ENCODE results near the gene GRIK1.
A peak's percentile ranks its signal among the peaks of the same experiment; 100 is the strongest.

The GRIK1 gene

DNA sequence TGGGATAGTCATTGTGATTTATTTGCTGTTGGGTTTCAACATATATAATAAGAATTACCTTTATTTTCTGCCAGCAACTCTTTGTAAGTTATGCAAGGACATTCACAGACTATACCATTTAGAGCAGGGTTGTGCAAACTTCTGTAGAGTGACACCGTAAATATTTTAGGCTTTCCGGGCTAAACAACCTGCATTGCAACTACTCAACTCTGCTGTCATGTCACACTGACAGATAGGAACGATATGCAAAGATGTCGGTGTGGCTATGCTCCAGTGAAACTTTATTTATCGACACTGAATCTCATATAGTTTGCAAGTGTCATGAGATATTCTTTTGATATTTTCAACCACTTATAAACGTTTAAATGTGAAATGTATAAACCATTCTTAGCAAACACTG lies 430.7 kb downstream of the GRIK1 start:
- no peak for DNase-seq

DNA sequence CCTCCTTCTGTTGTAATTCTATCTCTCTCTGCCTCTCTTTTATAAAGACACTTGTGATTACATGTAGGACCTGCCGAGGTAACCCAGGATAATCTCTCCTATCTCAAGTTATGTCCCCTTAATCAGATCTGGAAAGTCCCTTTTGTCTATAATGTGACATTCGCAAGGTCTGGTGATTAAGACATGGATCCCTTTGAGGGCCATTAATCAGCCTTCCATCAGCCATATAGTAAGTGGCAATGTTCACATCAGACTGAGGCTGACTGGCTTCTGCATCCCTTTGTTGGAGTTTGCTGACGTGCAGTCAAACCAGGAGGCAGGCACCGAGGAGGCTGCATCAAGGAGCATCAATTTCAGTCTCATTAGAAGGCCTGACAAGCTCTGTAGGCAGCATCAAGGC lies 431.5 kb downstream of the GRIK1 start:
- no peak for DNase-seq

DNA sequence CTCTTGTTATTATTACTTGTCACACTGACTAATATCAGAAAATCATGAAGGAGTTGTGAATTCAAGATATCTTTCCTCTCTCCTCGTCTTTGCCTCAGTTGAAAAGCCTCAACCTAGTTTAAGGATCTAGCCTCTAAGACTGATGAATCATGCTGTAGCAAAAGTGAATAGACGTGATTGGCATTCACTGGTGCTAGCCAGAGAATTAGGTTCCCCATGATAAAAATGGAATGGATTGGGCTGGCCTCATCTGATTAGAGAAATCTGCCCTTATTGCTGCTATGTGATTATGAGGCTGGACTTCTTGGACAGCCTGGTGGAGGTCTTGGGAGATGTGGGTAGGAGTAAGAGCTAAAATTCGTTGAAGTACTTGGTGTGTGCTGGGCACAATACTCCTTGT lies 432.8 kb downstream of the GRIK1 start:
- DNase-seq = no peak

DNA sequence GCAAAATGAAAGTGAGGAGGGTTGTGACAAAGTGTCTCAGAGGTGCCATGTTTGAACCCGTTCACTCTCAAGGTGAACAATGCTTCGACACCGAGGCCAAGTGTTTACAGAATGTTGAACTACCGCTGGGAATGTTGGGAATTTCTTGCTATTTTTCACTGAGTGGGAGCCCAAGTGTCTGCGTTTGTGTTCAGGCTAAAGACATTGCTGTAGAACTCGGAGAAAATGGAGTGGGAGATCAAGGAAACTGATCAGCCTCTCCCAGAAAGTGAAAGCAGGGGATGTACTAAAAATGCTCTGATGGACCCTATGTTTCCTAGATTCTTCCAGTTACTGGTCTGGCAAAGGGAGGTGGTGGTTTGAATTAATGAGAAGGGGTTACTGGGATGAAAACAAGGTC lies 433.6 kb downstream of the GRIK1 start:
- no peak for DNase-seq

DNA sequence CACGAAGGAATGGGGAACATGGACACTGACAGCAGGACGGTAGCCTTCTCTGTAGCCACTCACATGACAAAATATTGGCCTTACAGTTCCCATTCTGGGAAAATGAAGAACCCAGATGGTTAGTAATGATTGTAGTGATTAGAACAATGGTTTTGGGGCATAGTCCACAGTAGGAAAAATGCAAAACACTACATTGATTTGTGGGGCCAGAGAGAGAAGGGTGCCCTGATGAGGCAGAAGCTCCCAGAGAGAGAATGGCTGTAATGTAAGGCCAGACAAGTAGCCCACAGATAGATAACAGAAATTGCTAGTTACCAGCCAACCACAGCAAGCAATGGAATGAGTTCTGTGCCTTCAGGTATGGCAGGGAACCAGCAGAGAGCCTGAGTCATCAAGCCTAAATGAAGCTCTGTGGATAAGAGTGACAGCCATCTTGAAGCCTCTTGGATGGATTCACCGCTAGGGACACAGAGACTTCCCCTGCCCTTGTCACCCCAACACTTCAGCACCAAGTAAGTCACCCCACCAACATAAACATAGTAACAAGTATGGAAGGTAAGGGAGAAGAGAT lies 435.0 kb downstream of the GRIK1 start:
- DNase-seq = no peak

DNA sequence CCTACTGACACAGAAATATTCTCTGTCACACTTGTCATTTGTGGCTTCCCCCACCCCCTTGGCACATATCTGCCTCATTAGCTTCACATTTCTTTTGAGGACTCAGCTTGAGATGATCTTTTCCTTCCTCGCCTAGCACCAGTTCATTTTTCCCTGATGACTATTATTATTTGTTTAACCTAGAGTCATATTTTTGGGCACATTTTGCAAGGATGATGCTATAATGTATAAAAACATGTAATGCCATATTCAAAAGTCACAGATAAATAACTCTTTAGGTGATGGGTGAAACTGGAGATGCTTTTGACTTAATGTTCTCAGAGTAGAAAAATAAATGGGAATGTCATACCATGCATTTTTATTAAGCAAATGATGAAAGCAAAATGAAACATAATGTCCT lies 438.3 kb downstream of the GRIK1 start:
- no peak for DNase-seq

DNA sequence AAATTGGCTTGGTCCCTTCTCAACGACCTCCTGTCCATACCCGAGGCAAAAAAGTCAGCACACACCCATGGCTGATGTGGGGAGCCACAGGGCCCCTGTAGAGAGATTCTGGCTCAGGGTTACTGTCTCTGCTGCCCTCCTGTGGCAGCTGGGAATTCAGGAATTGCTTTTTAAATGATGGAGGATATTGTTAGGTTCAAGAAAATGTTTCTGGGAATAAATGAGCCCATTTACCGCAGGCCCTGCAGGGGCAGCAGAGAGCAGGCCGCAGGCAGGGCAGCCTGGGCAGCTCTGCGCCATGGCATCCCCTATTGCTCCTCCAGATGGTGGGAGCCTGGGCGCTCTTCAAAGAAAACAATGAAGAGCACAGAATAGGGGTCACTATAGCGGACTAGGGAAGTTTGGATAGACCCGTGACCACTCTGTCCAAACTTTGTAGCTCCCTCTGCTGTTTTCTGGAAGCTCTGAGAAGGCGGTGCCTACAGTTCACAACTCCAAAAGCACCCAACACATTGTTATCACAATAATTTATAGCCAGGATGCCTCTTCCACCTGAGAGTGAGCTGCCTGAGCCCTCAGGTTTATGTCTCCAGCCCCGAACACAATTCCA lies 440.0 kb downstream of the GRIK1 start:
- peak; percentile 9 for DNase-seq

DNA sequence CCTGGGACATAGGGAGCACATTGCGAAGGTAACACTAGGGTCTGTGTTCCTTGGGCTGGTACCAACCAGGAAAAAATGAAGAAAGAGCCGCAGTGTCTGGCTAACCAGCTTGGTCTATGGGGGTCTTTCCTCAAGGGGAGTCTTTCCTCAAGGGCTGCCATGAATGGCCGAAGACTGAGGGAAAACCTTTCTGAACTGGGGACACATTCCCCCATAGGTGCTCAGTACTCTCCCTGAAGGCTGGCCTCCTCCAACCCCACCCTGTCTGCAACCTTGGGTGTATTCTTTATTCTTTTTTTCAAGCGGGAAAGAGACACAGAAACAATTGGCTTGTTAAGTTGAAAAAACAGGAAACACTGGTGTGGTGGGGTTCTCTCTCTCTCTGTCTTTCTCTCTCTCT lies 440.6 kb downstream of the GRIK1 start:
- DNase-seq = no peak

DNA sequence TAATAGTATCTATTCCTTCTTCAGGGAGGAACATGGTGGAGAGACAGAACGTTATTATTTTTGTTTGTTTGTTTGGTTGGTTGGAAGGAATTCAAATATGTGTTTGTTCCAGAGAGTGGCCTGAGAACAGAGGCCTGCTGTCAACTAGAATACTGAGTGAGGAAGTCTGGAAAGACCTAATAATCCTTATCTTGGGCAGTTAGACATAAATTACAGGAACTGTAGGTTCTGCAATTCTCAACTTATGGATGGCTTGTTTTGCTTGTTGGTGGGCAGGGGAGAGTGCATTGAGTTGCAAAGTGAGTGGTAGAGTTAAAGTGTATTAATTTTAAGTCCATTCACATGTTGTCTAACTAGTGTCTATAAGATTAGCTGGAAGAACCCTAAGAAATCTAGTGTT lies 443.5 kb downstream of the GRIK1 start:
- no peak for DNase-seq

DNA sequence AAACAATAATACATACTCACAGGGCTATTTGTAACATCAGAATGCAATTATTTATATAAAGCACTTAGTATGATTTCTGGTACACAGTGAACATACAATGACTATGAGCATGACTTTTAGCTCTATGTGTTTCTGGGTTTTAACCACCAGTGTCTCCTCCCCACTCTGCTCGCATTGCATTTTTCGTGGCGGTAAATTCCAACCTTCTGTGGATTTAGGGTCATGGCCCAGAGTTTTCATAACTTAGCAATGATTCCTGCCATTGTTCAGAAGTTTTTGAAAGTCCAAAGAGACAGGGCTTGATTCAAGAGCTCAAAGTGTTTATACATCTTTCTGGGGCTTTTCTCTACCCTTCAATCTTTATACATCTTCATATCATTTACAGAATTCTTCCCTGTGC lies 449.8 kb downstream of the GRIK1 start:
- DNase-seq = no peak

DNA sequence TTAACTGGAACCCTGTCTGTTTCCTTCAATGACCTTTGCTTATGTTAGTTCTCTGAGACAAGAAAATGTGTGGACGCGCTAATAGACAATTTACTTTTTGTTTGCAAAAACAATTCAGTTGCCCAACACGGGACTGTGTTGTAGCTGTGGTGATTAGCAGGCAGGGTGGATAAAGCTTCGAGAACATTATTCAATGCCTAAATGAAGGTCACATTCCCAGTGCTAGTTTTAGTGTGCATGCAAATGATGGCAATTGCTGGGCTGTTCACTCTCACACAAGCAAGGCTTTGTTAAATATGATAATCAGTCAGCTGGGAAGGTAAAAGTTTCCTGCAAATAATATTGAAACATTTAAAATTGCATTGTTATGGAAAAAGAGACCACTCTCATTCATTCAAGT lies 452.6 kb downstream of the GRIK1 start:
- no peak for DNase-seq
